ENCODE data around the gene TMPRSS3. TPM values are rescaled to one million over a fixed set of nuclear protein-coding genes. Genes with fewer than 3 reads are reported as not detected.

Gene TMPRSS3
- total RNA-seq, 2 donors from 2014 or later = 0.27 to 0.34 TPM

GRCh38 chr21:42350318-42350910 lies 45.4 kb downstream of the TMPRSS3 start:
- DNase-seq (ENCODE audit: low spot score) = no peak
- no peaks in the 10 kb centered on the region for H3K36me3 ChIP-seq
- H3K27ac ChIP-seq = no peak overlapping the region
- intact Hi-C loops (cut with DNase I) = no loop called here
- H3K9me3 ChIP-seq = no peaks in the 10 kb centered on the region
- H3K4me1 ChIP-seq (replicated peaks) = no peaks in the 10 kb centered on the region
- 58% methylated on average over 11 of the region's 11 CpGs for WGBS
- TF ChIP-seq POLR2AphosphoS5 (IDR thresholded peaks at IDR 0.05) (no peak), POLR2A (IDR thresholded peaks at IDR 0.05) (no peak), CTCF (IDR thresholded peaks at IDR 0.05) (no peak)
- no peak overlapping the region for H3K4me3 ChIP-seq
- H3K27me3 ChIP-seq (replicated peaks; ENCODE audit: insufficient read depth) = no peaks in the 10 kb centered on the region

GRCh38 chr21:42349420-42350317 lies 46.2 kb downstream of the TMPRSS3 start:
- WGBS = 76% methylated on average over 14 of the region's 14 CpGs
- Histone ChIP-seq H3K4me1 (replicated peaks) (no peaks in the 10 kb centered on the region), H3K27ac (no peak overlapping the region), H3K4me3 (no peak overlapping the region), H3K36me3 (no peaks in the 10 kb centered on the region), H3K9me3 (no peaks in the 10 kb centered on the region), H3K27me3 (replicated peaks; ENCODE audit: insufficient read depth) (no peaks in the 10 kb centered on the region)
- DNase-seq (ENCODE audit: low spot score) = no peak
- TF ChIP-seq CTCF (IDR thresholded peaks at IDR 0.05) (no peak), POLR2A (IDR thresholded peaks at IDR 0.05) (no peak), POLR2AphosphoS5 (IDR thresholded peaks at IDR 0.05) (no peak)
- intact Hi-C loops (cut with DNase I) = no loop called here

GRCh38 chr21:42348762-42349161 lies 47.1 kb downstream of the TMPRSS3 start:
- no peak for TF ChIP-seq CTCF (IDR thresholded peaks at IDR 0.05)
- no peak for TF ChIP-seq POLR2A (IDR thresholded peaks at IDR 0.05)
- no peak for TF ChIP-seq POLR2AphosphoS5 (IDR thresholded peaks at IDR 0.05)

GRCh38 chr21:42347601-42348327 lies 48.1 kb downstream of the TMPRSS3 start:
- intact Hi-C loops (cut with DNase I) = no loop called here
- Histone ChIP-seq H3K36me3 (no peaks in the 10 kb centered on the region), H3K4me3 (no peak overlapping the region), H3K27ac (no peak overlapping the region), H3K4me1 (replicated peaks) (no peaks in the 10 kb centered on the region), H3K9me3 (no peaks in the 10 kb centered on the region), H3K27me3 (replicated peaks; ENCODE audit: insufficient read depth) (no peaks in the 10 kb centered on the region)
- WGBS = 92% methylated on average over 27 of the region's 30 CpGs
- no peak for DNase-seq (ENCODE audit: low spot score)
- no peak for TF ChIP-seq POLR2AphosphoS5 (IDR thresholded peaks at IDR 0.05)
- no peak for TF ChIP-seq CTCF (IDR thresholded peaks at IDR 0.05)
- no peak for TF ChIP-seq POLR2A (IDR thresholded peaks at IDR 0.05)

More at GRCh38 chr21:42348762-42349161, 47.1 kb downstream of the TMPRSS3 start:
- H3K9me3 ChIP-seq = no peaks in the 10 kb centered on the region
- H3K4me1 ChIP-seq (replicated peaks) = no peaks in the 10 kb centered on the region
- DNase-seq (ENCODE audit: low spot score) = no peak
- no peaks in the 10 kb centered on the region for H3K27me3 ChIP-seq (replicated peaks; ENCODE audit: insufficient read depth)
- 100% methylated on average over 2 of the region's 2 CpGs for WGBS
- no peak overlapping the region for H3K27ac ChIP-seq
- no peaks in the 10 kb centered on the region for H3K36me3 ChIP-seq
- no peak overlapping the region for H3K4me3 ChIP-seq
- intact Hi-C loops (cut with DNase I) = no loop called here
